ENCODE data around the gene TUBGCP2. TPM values are rescaled to one million over a fixed set of nuclear protein-coding genes. Genes with fewer than 3 reads are reported as not detected.
"Not testable (repeated sequence)": the region's sequence is repeated elsewhere in the genome, so short reads cannot be mapped to it uniquely, and the experiment has no call there.

TUBGCP2 gene
- total RNA-seq, 1 experiment from 2014 or later = 87.7 TPM

GRCh38 chr10:133325440-133326222 lies 17.0 kb upstream of the TUBGCP2 start:
- DNase-seq (ENCODE audit: low spot score) = no peak

- no peak for DNase-seq (ENCODE audit: low spot score)
Measured at GRCh38 chr10:133324857-133325260, 16.2 kb upstream of the TUBGCP2 start.

- DNase-seq (ENCODE audit: low spot score) = peak; percentile 78
Measured at GRCh38 chr10:133324198-133324792, 15.6 kb upstream of the TUBGCP2 start.

- not testable (repeated sequence) for DNase-seq (ENCODE audit: low spot score)
Measured at GRCh38 chr10:133322064-133322709, 13.5 kb upstream of the TUBGCP2 start.

GRCh38 chr10:133320852-133321422 lies 12.3 kb upstream of the TUBGCP2 start:
- not testable (repeated sequence) for DNase-seq (ENCODE audit: low spot score)

- peak; percentile 42 for DNase-seq (ENCODE audit: low spot score)
Measured at GRCh38 chr10:133318494-133319127, 9.9 kb upstream of the TUBGCP2 start.

GRCh38 chr10:133316732-133317131 lies 8.1 kb upstream of the TUBGCP2 start:
- no peak for DNase-seq (ENCODE audit: low spot score)

GRCh38 chr10:133316266-133316665 lies 7.6 kb upstream of the TUBGCP2 start:
- no peak for DNase-seq (ENCODE audit: low spot score)

GRCh38 chr10:133315847-133316246 lies 7.2 kb upstream of the TUBGCP2 start:
- peak; percentile 28 for DNase-seq (ENCODE audit: low spot score)

GRCh38 chr10:133314911-133315310 lies 6.2 kb upstream of the TUBGCP2 start:
- DNase-seq (ENCODE audit: low spot score) = no peak

GRCh38 chr10:133313192-133313591 lies 4.5 kb upstream of the TUBGCP2 start:
- DNase-seq (ENCODE audit: low spot score) = no peak

- DNase-seq (ENCODE audit: low spot score) = no peak
Measured at GRCh38 chr10:133312769-133313145, 4.1 kb upstream of the TUBGCP2 start.

GRCh38 chr10:133312016-133312768 lies 3.5 kb upstream of the TUBGCP2 start:
- no peak for DNase-seq (ENCODE audit: low spot score)

- no peak for DNase-seq (ENCODE audit: low spot score)
Measured at GRCh38 chr10:133311570-133311969, 2.9 kb upstream of the TUBGCP2 start.

- no peak for DNase-seq (ENCODE audit: low spot score)
Measured at GRCh38 chr10:133310789-133311188, 2.1 kb upstream of the TUBGCP2 start.

- no peak for DNase-seq (ENCODE audit: low spot score)
Measured at GRCh38 chr10:133310399-133310755, 1.7 kb upstream of the TUBGCP2 start.

- DNase-seq (ENCODE audit: low spot score) = peak; percentile 69
Measured at GRCh38 chr10:133309720-133310398, 1.2 kb upstream of the TUBGCP2 start.

GRCh38 chr10:133309100-133309719 lies 538 bp upstream of the TUBGCP2 start:
- DNase-seq (ENCODE audit: low spot score) = peak; percentile 96

GRCh38 chr10:133307776-133308420 lies 774 bp downstream of the TUBGCP2 start:
- peak; percentile 96 for DNase-seq (ENCODE audit: low spot score)

GRCh38 chr10:133306941-133307379 lies 1.7 kb downstream of the TUBGCP2 start:
- no peak for DNase-seq (ENCODE audit: low spot score)
